Daoy (cell line): ENCODE results near the gene CADPS. TPM values are rescaled to one million over a fixed set of nuclear protein-coding genes. Genes with fewer than 3 reads are reported as not detected.
A peak's percentile ranks its signal among the peaks of the same experiment; 100 is the strongest.

Experiments
- DNase-seq: peaks from one replicate; pipeline ENCODE4 v3.0.0-alpha.2; 2015; ENCODE audit warnings: low read depth
- total RNA-seq: library from RNA; depleted of rRNA; stranded (reverse); fragments of >200 nt; shearing (Covaris generic); gene quantifications from 2 replicates; pipeline ENCODE4 v1.2.3, GENCODE V29; 2014

CADPS gene
- total RNA-seq, 1 experiment from 2014 or later, result not detected

- no peak for DNase-seq
These were observed 371.7 kb downstream of the CADPS start for GRCh38 chr3:62503516-62503915.

GRCh38 chr3:62502315-62503300 lies 372.6 kb downstream of the CADPS start:
- no peak for DNase-seq

DNA sequence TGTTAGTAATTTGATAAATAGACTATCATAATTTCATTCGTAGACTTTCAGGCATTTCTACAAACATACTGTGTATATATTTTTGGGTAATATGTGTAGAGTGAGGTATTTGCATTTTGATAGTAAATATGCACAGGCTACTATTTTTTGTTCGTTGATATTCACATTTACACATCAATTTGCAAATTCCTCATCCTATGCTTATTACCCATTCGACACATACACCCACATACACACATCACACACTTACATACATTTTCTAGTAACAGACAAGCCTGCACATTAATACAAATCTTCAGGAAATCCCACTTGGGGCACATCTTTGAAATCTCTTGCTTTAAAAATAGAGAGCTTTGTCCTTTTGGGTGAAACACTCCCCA lies 373.9 kb downstream of the CADPS start:
- no peak for DNase-seq

GRCh38 chr3:62500556-62501288 lies 374.5 kb downstream of the CADPS start:
- DNase-seq, result no peak

DNA sequence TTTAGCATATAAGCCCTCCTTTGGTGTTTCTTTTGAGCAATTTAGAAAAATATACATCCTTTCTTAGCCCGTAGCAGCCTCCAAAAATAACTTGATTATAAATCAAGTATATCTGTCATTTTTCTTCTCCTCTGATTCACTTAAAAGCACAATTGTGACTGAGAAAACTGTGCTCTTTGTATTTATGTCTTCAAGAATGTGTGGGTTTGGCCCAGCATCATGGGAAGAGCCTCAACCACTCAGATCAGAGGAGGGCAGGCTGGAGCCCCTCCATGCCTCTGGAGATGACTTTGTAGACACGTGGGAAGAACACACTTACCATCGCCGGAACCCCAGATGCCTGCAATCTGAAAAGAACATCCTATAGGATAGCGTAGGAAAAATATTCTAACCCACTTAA lies 378.1 kb downstream of the CADPS start:
- no peak for DNase-seq

GRCh38 chr3:62496503-62496902 lies 378.7 kb downstream of the CADPS start:
- DNase-seq, result no peak

DNA sequence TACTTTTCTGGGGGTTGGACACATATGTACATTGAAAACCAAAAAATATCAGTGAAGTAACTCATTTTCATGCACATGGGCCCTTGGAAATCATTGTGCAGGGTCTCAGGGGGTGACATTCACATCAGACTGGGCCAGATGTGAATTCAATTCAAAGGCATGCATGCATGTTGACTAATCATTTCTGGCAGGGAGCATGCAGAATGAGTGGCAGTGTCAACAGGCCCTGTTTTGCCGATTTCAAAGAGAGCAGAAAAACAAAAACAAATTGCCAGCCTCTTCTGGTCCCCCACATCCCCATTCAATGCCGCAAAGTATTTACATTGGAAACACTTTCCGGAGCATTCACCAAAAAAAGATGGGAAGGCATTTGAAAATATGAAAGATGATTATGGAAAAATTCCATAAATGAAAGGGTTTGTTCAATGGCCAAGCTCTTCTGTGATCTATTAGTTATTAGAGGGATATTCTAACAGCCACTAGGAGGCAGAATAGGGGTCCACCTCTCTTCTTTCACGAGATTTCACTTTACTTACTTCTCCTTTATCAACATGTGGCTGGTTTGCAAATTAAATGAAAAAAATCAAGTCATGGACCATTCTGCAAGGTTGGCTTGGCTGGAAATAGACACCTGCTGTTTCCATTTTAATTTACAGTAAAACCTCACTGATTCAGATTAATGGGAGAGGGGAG lies 382.0 kb downstream of the CADPS start:
- no peak for DNase-seq

DNA sequence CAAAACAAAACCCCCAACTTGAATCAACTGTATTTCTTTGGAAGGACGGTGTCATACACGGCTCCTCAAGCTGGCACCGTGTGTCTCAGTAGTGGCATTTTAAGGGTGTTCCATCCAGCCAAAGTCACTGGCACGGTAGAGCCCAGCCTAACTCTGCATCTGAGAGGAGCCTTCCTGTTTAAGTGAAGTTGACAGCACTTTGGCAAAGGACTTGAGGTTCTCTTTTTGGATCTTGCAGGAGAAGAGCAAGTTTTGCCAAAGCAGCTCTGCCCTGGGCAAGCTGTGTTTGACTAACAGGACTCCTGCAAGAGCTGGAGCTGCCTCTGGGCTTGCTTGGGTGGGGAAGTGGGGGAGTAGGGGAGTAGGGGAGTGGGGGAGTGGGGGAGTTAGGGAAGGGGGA lies 392.3 kb downstream of the CADPS start:
- DNase-seq, result no peak

DNA sequence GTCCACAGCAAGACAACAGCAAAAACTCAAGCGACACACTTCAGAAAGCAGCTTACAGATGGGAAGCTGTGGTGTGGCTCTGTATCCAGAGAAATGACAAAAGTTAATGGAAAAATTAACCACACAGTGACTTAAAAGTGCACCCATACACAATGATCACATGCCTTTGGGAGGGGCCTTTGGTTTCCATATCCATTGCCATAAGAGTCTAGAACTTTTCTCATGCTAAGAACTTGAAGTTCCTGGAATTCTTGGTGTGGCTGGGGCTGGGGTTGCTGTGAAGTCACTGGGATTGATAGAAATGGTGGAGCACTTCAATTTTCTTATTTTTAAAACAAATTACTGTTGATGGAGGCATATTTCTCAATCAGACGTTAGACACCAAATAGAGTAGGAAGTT lies 393.3 kb downstream of the CADPS start:
- DNase-seq, result no peak

DNA sequence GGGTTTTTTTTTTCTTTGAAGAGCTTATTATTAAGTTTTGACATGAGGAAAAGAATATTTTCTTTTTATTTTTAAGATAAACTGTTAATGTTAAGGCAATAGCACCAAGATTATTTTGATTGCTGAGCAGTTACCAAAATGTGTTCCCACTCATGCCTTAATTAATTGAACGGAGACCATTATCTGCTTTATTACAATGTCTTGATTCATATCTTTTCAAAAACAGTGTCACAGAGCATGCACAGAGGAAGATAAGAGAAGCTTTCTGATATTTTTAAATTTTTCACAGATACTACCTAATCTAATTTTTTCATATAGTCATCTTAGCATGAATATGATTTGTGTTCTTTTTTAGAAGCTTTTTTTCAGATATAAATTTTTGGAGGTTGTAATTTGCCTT lies 395.2 kb downstream of the CADPS start:
- no peak for DNase-seq

- no peak for DNase-seq
These were observed 395.9 kb downstream of the CADPS start for GRCh38 chr3:62479326-62479725.

- no peak for DNase-seq
These were observed 399.9 kb downstream of the CADPS start for GRCh38 chr3:62475306-62475705.

GRCh38 chr3:62467966-62468722 lies 407.1 kb downstream of the CADPS start:
- DNase-seq, result no peak

DNA sequence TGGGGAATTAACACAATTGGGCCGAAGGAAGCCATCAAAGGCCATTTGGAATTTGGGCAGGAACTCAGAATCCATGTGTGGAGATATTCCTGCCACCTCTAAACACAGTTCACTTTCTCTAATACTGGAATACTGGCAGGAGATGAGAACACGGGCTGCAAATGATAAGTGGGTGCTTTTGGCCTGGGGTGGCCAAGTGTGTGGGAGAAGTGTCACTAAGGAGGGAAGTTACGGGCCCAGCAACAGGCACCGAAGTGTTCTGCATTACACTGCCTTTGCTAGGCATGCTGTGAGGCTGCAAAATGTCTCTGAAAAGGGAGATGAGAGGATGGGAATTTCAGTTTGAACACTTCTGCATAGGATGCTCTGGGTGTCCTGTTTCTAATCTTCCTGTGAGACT lies 412.4 kb downstream of the CADPS start:
- DNase-seq, result no peak

- DNase-seq, result peak; percentile 35
These were observed 413.0 kb downstream of the CADPS start for GRCh38 chr3:62462104-62462762.

DNA sequence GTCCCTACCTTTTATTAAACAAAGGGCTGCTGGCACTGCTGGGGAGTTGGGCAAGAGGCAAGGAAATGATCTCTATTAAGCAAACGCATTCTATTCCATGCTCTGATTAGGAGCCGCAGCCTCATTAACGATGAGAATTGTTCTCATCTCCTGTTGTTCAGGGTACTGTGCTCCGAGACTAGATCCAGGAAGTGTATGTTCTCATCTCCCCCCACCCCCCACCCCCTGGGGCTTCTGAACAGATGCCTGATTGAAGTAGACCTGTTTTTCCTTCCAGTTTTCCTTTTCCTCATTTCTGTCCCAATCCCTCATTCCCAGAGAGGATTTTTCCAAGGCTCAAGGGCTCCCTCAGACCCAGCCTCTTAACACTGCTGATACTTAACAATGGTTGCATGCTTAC lies 420.3 kb downstream of the CADPS start:
- no peak for DNase-seq

DNA sequence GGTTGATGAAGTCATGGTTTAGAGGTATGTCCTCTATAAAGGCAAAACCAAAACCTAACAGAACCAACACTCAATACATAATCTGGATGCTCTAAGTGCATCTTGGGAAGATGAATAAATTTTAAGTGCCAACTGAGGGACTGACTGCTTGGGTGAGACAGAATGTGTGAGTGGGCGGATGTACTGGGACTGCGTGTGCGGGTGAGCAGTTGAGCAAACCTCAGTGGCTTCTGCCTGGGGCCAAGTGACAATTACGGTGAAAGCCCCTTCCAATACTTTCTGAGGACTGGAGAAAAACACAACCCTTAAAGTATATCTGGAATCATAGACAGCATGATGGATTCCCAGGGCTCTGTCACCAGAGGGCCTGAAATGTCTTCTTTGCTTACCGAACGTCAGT lies 421.8 kb downstream of the CADPS start:
- no peak for DNase-seq

GRCh38 chr3:62451211-62451887 lies 423.9 kb downstream of the CADPS start:
- DNase-seq, result no peak

DNA sequence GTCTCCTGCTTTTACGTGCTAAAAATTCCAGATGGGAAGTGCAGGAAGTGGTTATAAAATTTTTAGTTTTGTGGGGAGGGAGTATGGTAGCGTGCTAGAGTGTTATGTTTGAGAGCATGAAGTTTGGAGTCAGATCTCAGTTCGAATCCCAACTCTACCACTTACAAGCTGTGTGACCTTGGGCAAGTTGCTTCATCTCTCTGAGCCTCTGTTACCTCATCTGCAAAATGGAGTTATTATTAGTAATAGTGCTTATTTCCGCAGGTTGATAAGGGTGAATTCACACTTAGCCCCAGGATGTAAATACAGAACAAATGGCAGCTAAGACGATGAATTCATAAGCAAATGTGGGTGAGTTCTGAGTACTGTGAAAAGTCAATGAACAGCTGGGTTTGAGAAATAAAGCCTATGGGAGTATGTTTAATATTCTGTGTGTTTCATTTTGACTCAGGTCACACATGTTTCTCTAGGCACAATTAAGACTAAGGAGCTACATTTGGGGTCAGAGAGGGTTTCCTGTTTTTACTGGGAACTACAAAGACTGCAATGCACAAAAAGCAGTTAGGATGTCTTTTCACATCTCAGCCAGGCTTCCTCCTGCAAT lies 428.8 kb downstream of the CADPS start:
- DNase-seq, result no peak

DNA sequence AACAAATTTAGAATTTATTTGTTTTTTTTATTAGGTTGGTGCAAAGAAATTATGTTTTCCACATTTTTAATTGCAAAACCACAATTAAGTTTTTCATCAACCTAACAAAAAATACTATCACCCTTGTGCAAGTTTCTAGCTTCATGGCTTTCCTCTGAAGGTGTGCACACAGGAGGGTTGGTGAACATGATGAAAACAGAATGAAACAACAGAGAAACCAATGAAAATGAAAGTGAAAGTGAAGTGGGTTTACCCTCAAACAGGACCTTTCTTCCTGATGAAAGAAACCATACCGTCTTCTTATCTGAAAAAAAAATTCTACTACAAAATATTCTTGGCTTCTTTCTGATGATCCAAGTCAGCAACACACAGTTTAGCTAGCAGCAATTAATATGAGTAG lies 429.9 kb downstream of the CADPS start:
- DNase-seq, result peak; percentile 27
